Muscle of leg (tissue), 11 donors: ENCODE measurements around the gene SMARCC1. TPM values are rescaled to one million over a fixed set of nuclear protein-coding genes. Genes with fewer than 3 reads are reported as not detected.

ENCODE experiments used
- DNase-seq: peaks from one replicate; pipeline ENCODE4 v3.0.0; 2013
- H3K27ac ChIP-seq: one replicate; pipeline ENCODE4 v1.5.1; 2013; ENCODE audit warnings: mild to moderate bottlenecking, low read length, control low read depth
- H3K27me3 ChIP-seq: one replicate; pipeline ENCODE4 v1.6.1; 2013; ENCODE audit warnings: low read length; ENCODE audit not compliant: control insufficient read depth, insufficient read depth
- H3K36me3 ChIP-seq: one replicate; pipeline ENCODE4 v1.6.1; 2013; ENCODE audit warnings: low read length; ENCODE audit not compliant: control insufficient read depth, insufficient read depth
- H3K4me1 ChIP-seq: one replicate; pipeline ENCODE4 v1.6.1; 2013; ENCODE audit warnings: low read length; ENCODE audit not compliant: control insufficient read depth, insufficient read depth
- H3K4me3 ChIP-seq: one replicate; pipeline ENCODE4 v1.5.1; 2013; ENCODE audit warnings: low read length, control low read depth
- H3K9me3 ChIP-seq: replicated peaks from 2 replicates; pipeline ENCODE4 v1.6.1; 2013; ENCODE audit warnings: low read depth, low read length; ENCODE audit not compliant: control insufficient read depth
- WGBS: methylation state at CpG from one replicate; pipeline ENCODE4 v1.1.5; 2013; ENCODE audit warnings: missing lambda C conversion rate; ENCODE audit not compliant: insufficient coverage; 5-methylcytosine and 5-hydroxymethylcytosine counted together
- polyA plus RNA-seq, 8 donors: library from polyadenylated mRNA; unstranded; fragments of 120-200 nt; gene quantifications; one replicate each; pipeline versions ENCODE4 v1.2.1 to v1.2.3, GENCODE V29; 2013; ENCODE audit warnings: inconsistent platforms in 1 of 8, low replicate concordance in 1 of 8; ENCODE audit not compliant: insufficient read length in 8 of 8, insufficient read depth in 1 of 8
- total RNA-seq: library from RNA; stranded (reverse); fragments of 120-200 nt; gene quantifications from one replicate; pipeline ENCODE4 v1.2.4, GENCODE V29; 2013

SMARCC1 gene
- total and polyA plus RNA-seq, 9 donors: 35.5 to 73.0 (median 60.0) TPM

GRCh38 chr3:47536967-47537366 is 244.7 kb downstream of the SMARCC1 start:
- Histone ChIP-seq H3K4me1 (no peaks in the 10 kb centered on the region), H3K27me3 (peaks cover 2% of the 10 kb centered on the region), H3K36me3 (no peaks in the 10 kb centered on the region), H3K4me3 (no peak overlapping the region), H3K9me3 (no peaks in the 10 kb centered on the region), H3K27ac (no peak overlapping the region)
- no peak for DNase-seq
- WGBS: 56% methylated on average over 5 of the region's 6 CpGs

GRCh38 chr3:47536221-47536891 is 245.3 kb downstream of the SMARCC1 start:
- WGBS: 86% methylated on average over 17 of the region's 19 CpGs
- H3K9me3 ChIP-seq: no peaks in the 10 kb centered on the region

More at GRCh38 chr3:47536221-47536891, 245.3 kb downstream of the SMARCC1 start:
- H3K4me1 ChIP-seq: no peaks in the 10 kb centered on the region
- DNase-seq: no peak
- peaks cover 2% of the 10 kb centered on the region for H3K27me3 ChIP-seq
- H3K4me3 ChIP-seq: no peak overlapping the region
- no peak overlapping the region for H3K27ac ChIP-seq
- no peaks in the 10 kb centered on the region for H3K36me3 ChIP-seq

Other genes with a start within 250 kb of the SMARCC1 start
- gene CSPG5, start 203.0 kb downstream of the SMARCC1 start, total RNA-seq: 1.4 TPM
- 1 to 10 TPM; 1.2 to 2.3 (median 1.6) TPM for gene CSPG5, start 203.0 kb downstream of the SMARCC1 start, polyA plus RNA-seq
- 41.5 TPM for gene DHX30, start 21.2 kb upstream of the SMARCC1 start, total RNA-seq
- 10 to 100 TPM; 37.4 to 43.9 (median 41.2) TPM for gene DHX30, start 21.2 kb upstream of the SMARCC1 start, polyA plus RNA-seq
- 189 TPM for gene MAP4, start 234.5 kb upstream of the SMARCC1 start, total RNA-seq
- 100 to 1,000 TPM; 279 to 352 (median 306) TPM for gene MAP4, start 234.5 kb upstream of the SMARCC1 start, polyA plus RNA-seq